Trophoblast cell (in vitro differentiated cells and primary cell): Measurements from ENCODE around the gene CYB5RL.
"Not testable (repeated sequence)": the region's sequence is repeated elsewhere in the genome, so short reads cannot be mapped to it uniquely, and the experiment has no call there.

Experiments
- DNase-seq, 2 donors: peaks; one replicate each; pipeline ENCODE4 v3.0.0-alpha.2; 2016
- H2AFZ ChIP-seq: 2 replicates; pipeline ENCODE4 v1.6.1; 2013; ENCODE audit warnings: low read length, moderate library complexity, mild to moderate bottlenecking; ENCODE audit not compliant: insufficient read depth, poor library complexity
- H2AK5ac ChIP-seq: 2 replicates; pipeline ENCODE4 v1.6.1; 2013; ENCODE audit warnings: mild to moderate bottlenecking, low read length
- H2BK120ac ChIP-seq: 2 replicates; pipeline ENCODE4 v1.6.1; 2013; ENCODE audit warnings: low read length, mild to moderate bottlenecking, moderate library complexity; ENCODE audit not compliant: insufficient read depth, poor library complexity
- H2BK12ac ChIP-seq: 2 replicates; pipeline ENCODE4 v1.6.1; 2013; ENCODE audit warnings: mild to moderate bottlenecking, low read length, moderate library complexity
- H2BK5ac ChIP-seq: 2 replicates; pipeline ENCODE4 v1.6.1; 2013; ENCODE audit warnings: low read length, low read depth, moderate library complexity, mild to moderate bottlenecking; ENCODE audit not compliant: poor library complexity
- H3K14ac ChIP-seq: 2 replicates; pipeline ENCODE4 v1.6.1; 2013; ENCODE audit warnings: mild to moderate bottlenecking, low read length
- H3K18ac ChIP-seq: 2 replicates; pipeline ENCODE4 v1.6.1; 2013; ENCODE audit warnings: mild to moderate bottlenecking, low read length
- H3K23ac ChIP-seq: 2 replicates; pipeline ENCODE4 v1.6.1; 2013; ENCODE audit warnings: low read length
- H3K27ac ChIP-seq: 2 replicates; pipeline ENCODE4 v1.5.1; 2013; ENCODE audit warnings: low read depth, mild to moderate bottlenecking, inconsistent platforms, low read length, moderate library complexity
- H3K27me3 ChIP-seq: 2 replicates; pipeline ENCODE4 v1.6.1; 2013; ENCODE audit warnings: inconsistent platforms, mild to moderate bottlenecking, low read length, moderate library complexity; ENCODE audit not compliant: insufficient read depth
- H3K36me3 ChIP-seq, 2 experiments: 1 replicate in 1 of 2; 2 replicates in 1 of 2; pipeline ENCODE4 v1.6.1; 2013; ENCODE audit warnings: low read length in 2 of 2, mild to moderate bottlenecking in 2 of 2, moderate library complexity in 1 of 2; ENCODE audit not compliant: insufficient read depth in 2 of 2, control insufficient read depth in 1 of 2
- H3K4ac ChIP-seq: 2 replicates; pipeline ENCODE4 v1.6.1; 2013; ENCODE audit warnings: low read depth, mild to moderate bottlenecking, low read length, moderate library complexity
- H3K4me1 ChIP-seq, 2 experiments: 1 replicate in 1 of 2; 2 replicates in 1 of 2; pipeline ENCODE4 v1.6.1; 2013; ENCODE audit warnings: low read length in 2 of 2, mild to moderate bottlenecking in 2 of 2, moderate library complexity in 1 of 2; ENCODE audit not compliant: insufficient read depth in 2 of 2, control insufficient read depth in 1 of 2
- H3K4me2 ChIP-seq: 2 replicates; pipeline ENCODE4 v1.6.1; 2013; ENCODE audit warnings: inconsistent platforms, mild to moderate bottlenecking, low read length, moderate library complexity
- H3K4me3 ChIP-seq: 2 replicates; pipeline ENCODE4 v1.5.1; 2013; ENCODE audit warnings: mild to moderate bottlenecking, low read depth, low read length, inconsistent platforms
- H3K79me1 ChIP-seq: one replicate; pipeline ENCODE4 v1.6.1; 2013; ENCODE audit warnings: low read length
- H3K79me2 ChIP-seq: 2 replicates; pipeline ENCODE4 v1.6.1; 2013; ENCODE audit warnings: low read length, mild to moderate bottlenecking; ENCODE audit not compliant: control insufficient read depth, insufficient read depth, poor library complexity
- H3K9ac ChIP-seq: 2 replicates; pipeline ENCODE4 v1.6.1; 2013; ENCODE audit warnings: mild to moderate bottlenecking, low read length
- H3K9me3 ChIP-seq: 2 replicates; pipeline ENCODE4 v1.6.1; 2013; ENCODE audit warnings: low read depth, mild to moderate bottlenecking, control low read depth, inconsistent platforms, low read length; ENCODE audit not compliant: insufficient read depth
- H4K12ac ChIP-seq: 2 replicates; pipeline ENCODE4 v1.6.1; 2013; ENCODE audit warnings: low read depth, mild to moderate bottlenecking, low read length, moderate library complexity
- H4K8ac ChIP-seq: 2 replicates; pipeline ENCODE4 v1.6.1; 2013; ENCODE audit warnings: low read depth, mild to moderate bottlenecking, low read length, moderate library complexity
- H4K91ac ChIP-seq: one replicate; pipeline ENCODE4 v1.6.1; 2013; ENCODE audit warnings: low read depth, mild to moderate bottlenecking, low read length, moderate library complexity
- WGBS: extraction: QIAGEN DNeasy Blood & Tissue Kit; methylation state at CpG from one replicate; pipeline ENCODE4 v1.1.7; 2013; ENCODE audit warnings: missing lambda C conversion rate; ENCODE audit not compliant: insufficient read length, insufficient coverage; ENCODE audit errors: extremely low coverage; 5-methylcytosine and 5-hydroxymethylcytosine counted together

The CYB5RL gene

DNA sequence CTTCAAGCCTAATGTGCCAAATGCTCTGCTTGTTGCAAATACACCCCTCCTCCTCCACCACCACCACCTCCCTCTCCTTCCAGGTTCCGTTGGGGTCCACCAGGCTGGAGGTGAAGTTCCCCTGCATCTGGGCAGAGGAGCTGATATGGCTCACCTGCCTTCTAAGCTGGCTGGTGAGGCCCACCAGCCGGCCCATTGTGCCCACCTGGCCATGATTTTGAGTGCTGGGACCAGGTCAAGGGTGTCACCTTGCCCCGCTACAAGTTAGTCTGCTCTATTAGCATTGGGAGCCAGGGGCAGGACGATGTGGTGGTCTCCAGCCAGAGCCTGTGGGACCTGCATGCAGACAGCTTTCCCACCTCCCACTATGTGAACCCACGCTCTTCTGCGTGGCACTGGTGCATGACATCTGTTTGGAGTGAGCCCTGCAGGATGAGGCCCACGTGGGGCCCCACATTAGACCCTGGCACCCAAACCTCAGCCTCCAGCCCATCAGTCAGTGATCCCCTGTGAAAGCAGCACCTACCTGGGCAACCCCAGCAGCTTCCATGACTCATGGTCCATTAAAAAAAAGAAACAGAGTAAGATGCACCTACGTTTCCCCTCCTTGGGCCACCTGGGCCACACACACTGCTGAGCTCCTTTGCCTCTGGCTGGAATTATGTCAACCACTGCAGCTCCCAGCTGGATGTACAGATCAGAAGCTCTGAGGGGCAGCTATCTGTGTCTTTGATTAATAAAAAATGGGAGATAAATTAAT lies 31.4 kb downstream of the CYB5RL start:
- Histone ChIP-seq H3K27me3 (no peaks in the 10 kb centered on the region), H2AK5ac (no peak overlapping the region), H3K9me3 (peaks cover 1% of the 10 kb centered on the region), H4K12ac (no peak overlapping the region), H3K4me3 (no peak overlapping the region), H3K79me2 (no peaks in the 10 kb centered on the region), H3K14ac (no peak overlapping the region), H3K36me3 (no peaks in the 10 kb centered on the region), H3K4ac (no peak overlapping the region), H2BK5ac (no peak overlapping the region), H3K23ac (no peak overlapping the region), H3K4me2 (no peak overlapping the region), H2BK12ac (no peak overlapping the region), H4K91ac (no peak overlapping the region), H2AFZ (no peak overlapping the region), H3K79me1 (no peaks in the 10 kb centered on the region), H2BK120ac (no peak overlapping the region), H3K9ac (no peak overlapping the region), H3K27ac (no peak overlapping the region), H3K18ac (no peak overlapping the region), H3K4me1 (no peaks in the 10 kb centered on the region), H4K8ac (no peak overlapping the region)
- WGBS, result no CpG with 5 or more reads among the region's 8 CpGs
- no peak for DNase-seq

DNA sequence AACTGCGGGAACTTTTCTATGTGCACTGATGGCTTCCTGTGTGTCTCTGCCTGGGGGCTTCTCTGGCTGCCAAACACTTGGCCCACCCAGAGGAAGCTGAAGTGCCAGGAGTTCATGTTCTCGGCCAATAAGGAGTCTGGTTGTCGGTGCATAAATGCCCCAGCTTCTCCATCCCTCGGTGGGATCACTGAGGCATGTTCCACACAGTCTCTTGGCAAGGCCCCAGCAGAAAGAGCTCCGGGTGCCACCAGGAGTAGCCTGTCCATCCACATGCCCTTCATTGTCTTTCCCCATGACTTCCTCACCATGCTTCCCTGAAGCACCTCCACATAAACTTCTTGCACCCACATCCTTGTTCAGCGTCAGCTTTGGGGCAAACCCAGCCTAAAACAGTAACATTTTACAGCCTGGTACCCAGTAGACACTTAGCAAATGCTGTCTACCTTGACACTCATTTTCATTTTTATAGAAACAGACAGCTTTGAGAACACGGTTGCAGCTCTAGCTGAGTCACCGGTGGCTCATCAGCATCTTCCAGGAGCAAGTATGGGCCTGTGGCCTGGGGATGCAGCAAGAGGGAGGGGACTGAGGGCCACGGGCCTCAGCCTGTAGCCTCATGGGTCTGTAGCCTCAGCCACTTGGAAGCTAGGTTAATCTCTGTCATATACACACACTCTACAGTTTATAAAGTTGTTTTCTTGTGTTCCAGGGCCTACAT lies 32.2 kb downstream of the CYB5RL start:
- H2BK12ac ChIP-seq, result no peak overlapping the region
- H2AFZ ChIP-seq, result no peak overlapping the region
- no CpG with 5 or more reads among the region's 9 CpGs for WGBS
- peaks cover 0 to 6% of the 10 kb centered on the region in 2 experiments for H3K4me1 ChIP-seq
- H3K18ac ChIP-seq, result no peak overlapping the region
- no peak overlapping the region for H4K91ac ChIP-seq
- no peaks in the 10 kb centered on the region for H3K79me1 ChIP-seq
- H3K9me3 ChIP-seq, result peaks cover 1% of the 10 kb centered on the region
- no peak overlapping the region for H3K23ac ChIP-seq
- H3K27me3 ChIP-seq, result no peaks in the 10 kb centered on the region
- no peak overlapping the region for H3K27ac ChIP-seq
- H3K79me2 ChIP-seq, result no peaks in the 10 kb centered on the region
- no peak overlapping the region for H4K8ac ChIP-seq
- no peak overlapping the region for H3K4me2 ChIP-seq
- H4K12ac ChIP-seq, result no peak overlapping the region
- H2BK5ac ChIP-seq, result no peak overlapping the region
- H2AK5ac ChIP-seq, result no peak overlapping the region
- H3K36me3 ChIP-seq, result no peaks in the 10 kb centered on the region
- H3K4ac ChIP-seq, result no peak overlapping the region
- no peak overlapping the region for H3K4me3 ChIP-seq
- H3K9ac ChIP-seq, result no peak overlapping the region
- H3K14ac ChIP-seq, result no peak overlapping the region
- no peak overlapping the region for H2BK120ac ChIP-seq
- DNase-seq, result peak in 1 of 2 donors; percentile 18

DNA sequence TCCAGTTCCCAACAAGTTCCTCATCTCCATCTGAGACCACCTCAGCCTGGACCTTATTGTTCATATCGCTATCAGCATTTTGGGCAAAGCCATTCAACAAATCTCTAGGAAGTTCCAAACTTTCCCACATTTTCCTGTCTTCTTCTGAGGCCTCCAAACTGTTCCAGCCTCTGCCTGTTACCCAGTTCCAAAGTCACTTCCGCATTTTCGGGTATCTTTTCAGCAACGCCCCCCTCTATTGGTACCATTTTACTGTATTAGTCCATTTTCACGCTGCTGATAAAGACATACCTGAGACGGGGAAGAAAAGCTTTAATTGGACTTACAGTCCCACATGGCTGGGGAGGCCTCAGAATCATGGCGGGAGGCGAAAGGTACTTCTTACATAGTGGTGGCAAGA lies 33.5 kb downstream of the CYB5RL start:
- not testable (repeated sequence) for H2BK5ac ChIP-seq, H3K14ac ChIP-seq, H3K9ac ChIP-seq, H2AK5ac ChIP-seq, H3K27ac ChIP-seq, H2BK12ac ChIP-seq, H3K79me2 ChIP-seq, H2AFZ ChIP-seq, H4K8ac ChIP-seq, H3K4me1 ChIP-seq, H2BK120ac ChIP-seq, H3K4ac ChIP-seq, H3K4me3 ChIP-seq, H3K79me1 ChIP-seq, H4K91ac ChIP-seq, H3K27me3 ChIP-seq, H4K12ac ChIP-seq, H3K23ac ChIP-seq, H3K4me2 ChIP-seq, DNase-seq, H3K18ac ChIP-seq, H3K9me3 ChIP-seq, H3K36me3 ChIP-seq
- WGBS, result no CpG with 5 or more reads among the region's 8 CpGs

DNA sequence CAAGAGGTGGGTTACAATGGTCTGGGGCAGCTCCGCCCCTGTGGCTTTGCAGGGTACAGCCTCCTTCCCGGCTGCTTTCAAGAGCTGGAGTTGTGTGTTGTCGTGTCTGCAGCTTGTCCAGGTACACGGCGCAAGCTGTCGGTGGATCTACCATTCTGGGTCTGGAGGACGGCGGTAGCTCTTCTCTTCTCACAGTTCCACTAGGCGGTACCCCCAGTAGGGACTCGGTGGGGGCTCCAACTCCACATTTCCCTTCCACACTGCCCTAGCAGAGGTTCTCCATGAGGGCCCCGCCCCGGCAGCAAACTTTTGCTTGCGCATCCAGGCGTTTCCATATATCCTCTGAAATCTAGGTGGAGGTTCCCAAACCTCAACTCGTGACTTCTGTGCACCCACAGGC lies 34.7 kb downstream of the CYB5RL start:
- no CpG with 5 or more reads among the region's 15 CpGs for WGBS

More for the DNA sequence above, 34.7 kb downstream of the CYB5RL start:
- H3K4me1 ChIP-seq, result peaks cover 6 to 12% of the 10 kb centered on the region in 2 experiments
- no peak overlapping the region for H2BK5ac ChIP-seq
- H3K79me2 ChIP-seq, result no peaks in the 10 kb centered on the region
- no peak overlapping the region for H3K27ac ChIP-seq
- no peak overlapping the region for H3K14ac ChIP-seq
- no peak for DNase-seq
- H3K9ac ChIP-seq, result no peak overlapping the region
- no peak overlapping the region for H3K4me3 ChIP-seq
- H3K18ac ChIP-seq, result no peak overlapping the region
- H3K4ac ChIP-seq, result no peak overlapping the region
- H3K9me3 ChIP-seq, result peaks cover 1% of the 10 kb centered on the region
- no peak overlapping the region for H2AK5ac ChIP-seq
- H4K91ac ChIP-seq, result no peak overlapping the region
- no peak overlapping the region for H2AFZ ChIP-seq
- no peaks in the 10 kb centered on the region for H3K79me1 ChIP-seq
- H3K23ac ChIP-seq, result no peak overlapping the region
- H3K4me2 ChIP-seq, result no peak overlapping the region
- H2BK12ac ChIP-seq, result no peak overlapping the region
- no peak overlapping the region for H4K8ac ChIP-seq
- H2BK120ac ChIP-seq, result no peak overlapping the region
- no peaks in the 10 kb centered on the region for H3K27me3 ChIP-seq
- no peak overlapping the region for H4K12ac ChIP-seq
- no peaks in the 10 kb centered on the region for H3K36me3 ChIP-seq
